ENCODE measurements around the gene NCAN. TPM values are rescaled to one million over a fixed set of nuclear protein-coding genes. Genes with fewer than 3 reads are reported as not detected.

NCAN gene
- total and polyA plus RNA-seq, 2 of the 13 experiments (the other 11 are each of a cell fraction or from before 2014, with no cell fraction given) = not detected

- H3K36me3 ChIP-seq (replicated peaks in 1 of 2; ENCODE audit: control insufficient read depth in 1 of 2, insufficient read depth in 2 of 2, low read length in 2 of 2) = no peaks in the 10 kb centered on the region
- peaks cover 7% of the 10 kb centered on the region; the same call in 1 of the 2 replicates for H3K4me1 ChIP-seq (ENCODE audit: insufficient read depth, low read length)
- no peak overlapping the region for H3K4me3 ChIP-seq (replicated peaks in 1 of 3; ENCODE audit: insufficient read depth in 1 of 3, low read depth in 2 of 3, low read length in 3 of 3)
- H3K27ac ChIP-seq (ENCODE audit: extremely low read length, insufficient read depth, low read length) = no peak overlapping the region
- FAIRE-seq = no peak
- H3K27me3 ChIP-seq (ENCODE audit: control insufficient read depth in 1 of 2, insufficient read depth in 2 of 2, low read length in 2 of 2) = peaks cover 5 to 15% of the 10 kb centered on the region in 2 experiments; a peak in 3 of 5 replicates
- in situ Hi-C loops (cut with HindIII; ENCODE audit: extremely low pct_ligation_motif_present, low pct_unique_long_range_greater_than_20kb) (no loop called here), intact Hi-C loops (cut with micrococcal nuclease; ENCODE audit: unreplicated experiment) (no loop called here)
- ATAC-seq = no peak
- no peak overlapping the region for H3K4me2 ChIP-seq (ENCODE audit: low read depth, low read length)
- no peak overlapping the region for H2AFZ ChIP-seq (ENCODE audit: low read length)
- WGBS (ENCODE audit: low lambda C conversion rate) = 11% methylated on average over 5 of the region's 5 CpGs
- H3K9me3 ChIP-seq (ENCODE audit: low read length) = no peaks in the 10 kb centered on the region
- no peak overlapping the region for H3K9ac ChIP-seq (ENCODE audit: insufficient read depth, low read depth, low read length)
- DNase-seq (ENCODE audit: low spot score) = no peak
- POLR2A ChIA-PET = no interaction called here
- H4K20me1 ChIP-seq (ENCODE audit: insufficient read depth, low read length) = no peaks in the 10 kb centered on the region
- BruUV-seq (replicated peaks) = no TSS peak
- H3K79me2 ChIP-seq (ENCODE audit: insufficient read depth, low read length) = peaks cover 11% of the 10 kb centered on the region
- CTCF ChIA-PET (ENCODE audit: low intra/inter-chr PET ratio, low total read pairs) = no interaction called here
- TF ChIP-seq, protein P1, sequence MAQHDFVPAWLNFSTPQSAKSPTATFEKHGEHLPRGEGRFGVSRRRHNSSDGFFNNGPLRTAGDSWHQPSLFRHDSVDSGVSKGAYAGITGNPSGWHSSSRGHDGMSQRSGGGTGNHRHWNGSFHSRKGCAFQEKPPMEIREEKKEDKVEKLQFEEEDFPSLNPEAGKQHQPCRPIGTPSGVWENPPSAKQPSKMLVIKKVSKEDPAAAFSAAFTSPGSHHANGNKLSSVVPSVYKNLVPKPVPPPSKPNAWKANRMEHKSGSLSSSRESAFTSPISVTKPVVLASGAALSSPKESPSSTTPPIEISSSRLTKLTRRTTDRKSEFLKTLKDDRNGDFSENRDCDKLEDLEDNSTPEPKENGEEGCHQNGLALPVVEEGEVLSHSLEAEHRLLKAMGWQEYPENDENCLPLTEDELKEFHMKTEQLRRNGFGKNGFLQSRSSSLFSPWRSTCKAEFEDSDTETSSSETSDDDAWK (CRISPR knock-in tag; IDR thresholded peaks at IDR 0.05) = no peak
- TF ChIP-seq CEBPB (IDR thresholded peaks at IDR 0.05; ENCODE audit: borderline replicate concordance, low read depth, low read length) (no peak), ZNF564 (CRISPR knock-in tag; IDR thresholded peaks at IDR 0.05) (no peak), TERF1 (CRISPR knock-in tag; IDR thresholded peaks at IDR 0.05) (no peak), PAWR (CRISPR knock-in tag; IDR thresholded peaks at IDR 0.05; ENCODE audit: borderline replicate concordance) (no peak), ZNF580 (CRISPR knock-in tag; IDR thresholded peaks at IDR 0.05; ENCODE audit: borderline replicate concordance, low read depth) (no peak), STAG1 (CRISPR knock-in tag; IDR thresholded peaks at IDR 0.05) (no peak), ZBTB20 (CRISPR knock-in tag; IDR thresholded peaks at IDR 0.05; ENCODE audit: borderline replicate concordance, low read depth) (no peak), KDM4B (CRISPR knock-in tag; IDR thresholded peaks at IDR 0.05) (no peak), ZNF773 (CRISPR knock-in tag; IDR thresholded peaks at IDR 0.05; ENCODE audit: borderline replicate concordance) (no peak), SALL1 (CRISPR knock-in tag; IDR thresholded peaks at IDR 0.05) (no peak), ZNF781 (CRISPR knock-in tag; IDR thresholded peaks at IDR 0.05; ENCODE audit: borderline replicate concordance, not compliant biosample characterization) (no peak), ZNF143 (CRISPR knock-in tag; IDR thresholded peaks at IDR 0.05) (no peak), ZSCAN21 (CRISPR knock-in tag; IDR thresholded peaks at IDR 0.05; ENCODE audit: borderline replicate concordance) (no peak), ARID3A (IDR thresholded peaks at IDR 0.05; ENCODE audit: low read depth, low read length) (no peak), CHD4 (IDR thresholded peaks at IDR 0.05; ENCODE audit: borderline replicate concordance, low read length) (no peak), RARG (CRISPR knock-in tag; IDR thresholded peaks at IDR 0.05; ENCODE audit: low read depth) (no peak), ZFP36L1 (CRISPR knock-in tag; IDR thresholded peaks at IDR 0.05) (no peak)
- TF ChIP-seq, protein P2, sequence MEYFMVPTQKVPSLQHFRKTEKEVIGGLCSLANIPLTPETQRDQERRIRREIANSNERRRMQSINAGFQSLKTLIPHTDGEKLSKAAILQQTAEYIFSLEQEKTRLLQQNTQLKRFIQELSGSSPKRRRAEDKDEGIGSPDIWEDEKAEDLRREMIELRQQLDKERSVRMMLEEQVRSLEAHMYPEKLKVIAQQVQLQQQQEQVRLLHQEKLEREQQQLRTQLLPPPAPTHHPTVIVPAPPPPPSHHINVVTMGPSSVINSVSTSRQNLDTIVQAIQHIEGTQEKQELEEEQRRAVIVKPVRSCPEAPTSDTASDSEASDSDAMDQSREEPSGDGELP (IDR thresholded peaks at IDR 0.05; ENCODE audit: borderline replicate concordance, low read depth) = no peak
These were observed 4.8 kb upstream of the NCAN start for GRCh38 chr19:19206938-19207337.

Data from HepG2 (cell line).